GM19468 (cell line): ENCODE data around the gene GTF3A.
A peak's percentile ranks its signal among the peaks of the same experiment; 100 is the strongest.

Experiments
- ATAC-seq: cut with Tn5 transposase; IDR thresholded peaks from one replicate; pipeline ENCODE4 v1.9.1; 2021; ENCODE audit warnings: mild to moderate bottlenecking, moderate library complexity, moderate number of reproducible peaks; ENCODE audit not compliant: unreplicated experiment; ENCODE audit errors: extremely low read depth

GTF3A gene

GRCh38 chr13:27482983-27483382 lies 58.6 kb downstream of the GTF3A start:
- peak; percentile 83 for ATAC-seq

- no peak for ATAC-seq
Measured at GRCh38 chr13:27483421-27483820, 59.0 kb downstream of the GTF3A start.
